ENCODE measurements around the gene GRK5. TPM values are rescaled to one million over a fixed set of nuclear protein-coding genes. Genes with fewer than 3 reads are reported as not detected.

GRK5 gene
- total and polyA plus RNA-seq, 2 donors, result 23.8 to 27.0 TPM

DNA sequence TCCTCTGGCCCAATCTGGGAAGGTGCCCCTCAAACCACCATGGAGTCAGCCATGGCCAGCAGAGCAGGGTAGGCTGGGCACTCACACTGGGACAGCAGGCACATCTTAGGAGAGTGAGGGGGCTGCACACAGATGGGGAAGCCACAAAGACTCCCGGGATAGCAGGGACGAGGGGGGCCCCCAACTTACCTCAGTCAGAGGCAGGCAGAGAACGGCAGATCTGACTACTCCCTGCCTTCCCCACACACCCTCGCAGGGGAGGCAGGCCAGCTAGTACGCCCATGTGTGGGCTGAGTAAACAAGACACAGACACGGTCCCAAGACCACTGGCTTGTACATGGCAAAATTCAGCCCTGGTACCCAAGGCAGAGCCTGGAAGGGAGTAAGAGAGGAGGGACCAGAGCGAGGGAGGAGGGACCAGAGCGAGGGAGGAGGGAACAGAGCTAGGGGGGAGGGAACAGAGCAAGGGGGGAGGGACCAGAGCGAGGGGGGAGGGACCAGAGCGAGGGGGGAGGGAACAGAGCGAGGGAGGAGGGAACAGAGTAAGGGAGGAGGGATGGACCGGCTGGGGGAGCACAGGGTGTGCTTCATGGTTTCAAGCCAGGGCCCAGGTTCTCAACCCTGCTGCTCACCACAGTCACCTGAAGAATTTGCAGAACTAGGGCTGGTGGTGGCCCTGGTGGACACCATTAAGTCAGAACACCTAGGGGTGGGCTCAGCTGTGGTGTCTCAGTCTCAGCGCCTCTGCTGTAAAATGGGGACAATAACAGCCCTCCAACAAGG lies 261.4 kb downstream of the GRK5 start:
- Histone ChIP-seq H3K36me3 (ENCODE audit: insufficient read depth) (no peaks in the 10 kb centered on the region), H3K4me3 (ENCODE audit: low read depth, low read length) (no peak overlapping the region), H3K4me1 (ENCODE audit: insufficient read depth) (no peaks in the 10 kb centered on the region), H3K27ac (ENCODE audit: low read depth) (no peak overlapping the region)
- DNase-seq (ENCODE audit: extremely low spot score), result no peak
- 77% methylated on average over 13 of the region's 13 CpGs for WGBS

- no peaks in the 10 kb centered on the region for H3K36me3 ChIP-seq (ENCODE audit: insufficient read depth)
- no peaks in the 10 kb centered on the region for H3K4me1 ChIP-seq (ENCODE audit: insufficient read depth)
- no peak overlapping the region for H3K27ac ChIP-seq (ENCODE audit: low read depth)
- WGBS, result 96% methylated on average over 8 of the region's 8 CpGs
- DNase-seq (ENCODE audit: extremely low spot score), result no peak
- no peak overlapping the region for H3K4me3 ChIP-seq (ENCODE audit: low read depth, low read length)
Measured at GRCh38 chr10:119469325-119469707, 261.9 kb downstream of the GRK5 start.

DNA sequence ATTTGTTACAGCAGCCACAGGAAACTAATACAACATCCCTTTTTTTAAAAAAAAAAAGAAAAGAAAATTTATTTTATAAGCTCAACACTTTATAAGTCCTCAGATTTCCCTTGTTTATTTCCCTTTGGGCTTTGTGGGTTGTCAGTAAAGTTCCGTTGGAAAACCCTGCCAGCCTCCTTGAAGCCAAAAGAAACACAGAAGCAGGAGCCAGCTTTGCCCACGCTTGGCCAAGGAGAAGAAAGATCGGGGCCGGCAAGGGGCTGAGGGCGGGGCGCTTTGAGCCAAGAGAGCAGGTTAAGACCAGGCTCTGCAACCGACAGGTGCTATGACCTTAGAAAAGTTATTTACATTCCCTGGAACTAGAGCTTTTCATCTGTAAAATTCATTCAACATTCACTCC lies 262.5 kb downstream of the GRK5 start:
- Histone ChIP-seq H3K4me3 (ENCODE audit: low read depth, low read length) (no peak overlapping the region), H3K36me3 (ENCODE audit: insufficient read depth) (no peaks in the 10 kb centered on the region), H3K4me1 (ENCODE audit: insufficient read depth) (no peaks in the 10 kb centered on the region), H3K27ac (ENCODE audit: low read depth) (no peak overlapping the region)
- WGBS, result 65% methylated on average over 7 of the region's 7 CpGs
- DNase-seq (ENCODE audit: extremely low spot score), result no peak

DNA sequence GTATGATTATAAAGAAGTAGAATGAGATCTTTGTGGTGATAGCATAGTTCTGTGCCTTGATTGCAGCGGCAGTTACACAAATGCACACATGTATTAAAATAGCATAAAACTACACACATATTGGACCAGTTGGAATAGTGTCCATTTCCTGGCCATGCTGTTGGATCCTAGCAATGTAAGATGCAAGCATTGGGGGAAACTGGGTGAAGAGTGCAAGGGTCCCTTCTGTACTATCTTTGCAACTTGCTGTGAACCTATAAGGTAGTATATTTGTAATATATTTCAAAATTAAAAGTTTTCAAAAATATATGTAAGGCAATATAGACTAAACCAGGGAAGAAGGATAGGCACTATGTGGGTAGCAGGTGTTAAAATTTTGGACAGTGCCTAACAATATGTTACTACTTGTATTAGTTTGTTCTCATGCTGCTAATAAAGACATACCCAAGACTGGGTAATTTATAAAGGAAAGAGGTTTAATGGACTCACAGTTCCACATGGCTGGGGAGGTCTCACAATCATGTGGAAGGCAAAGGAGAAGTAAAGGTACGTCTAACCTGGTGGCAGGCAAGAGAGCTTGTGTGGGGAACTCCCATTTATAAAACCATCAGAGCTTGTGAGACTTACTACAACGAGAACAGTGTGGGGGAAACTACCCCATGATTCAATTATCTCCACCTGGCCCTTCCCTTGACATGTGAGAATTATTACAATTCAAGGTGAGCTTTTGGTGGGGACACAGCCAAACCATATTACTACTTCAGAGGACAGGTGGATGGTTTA lies 263.7 kb downstream of the GRK5 start:
- H3K36me3 ChIP-seq (ENCODE audit: insufficient read depth), result no peaks in the 10 kb centered on the region
- H3K4me1 ChIP-seq (ENCODE audit: insufficient read depth), result no peaks in the 10 kb centered on the region
- H3K4me3 ChIP-seq (ENCODE audit: low read depth, low read length), result no peak overlapping the region
- WGBS, result 77% methylated on average over 3 of the region's 3 CpGs
- H3K27ac ChIP-seq (ENCODE audit: low read depth), result no peak overlapping the region
- no peak for DNase-seq (ENCODE audit: extremely low spot score)

- 89% methylated on average over 4 of the region's 4 CpGs for WGBS
Measured at GRCh38 chr10:119473771-119474170, 266.4 kb downstream of the GRK5 start.

GRCh38 chr10:119474606-119475005 lies 267.2 kb downstream of the GRK5 start:
- no peak overlapping the region for H3K4me3 ChIP-seq (ENCODE audit: low read depth, low read length)
- H3K27ac ChIP-seq (ENCODE audit: low read depth), result no peak overlapping the region
- WGBS, result 94% methylated on average over 10 of the region's 10 CpGs
- DNase-seq (ENCODE audit: extremely low spot score), result no peak
- H3K36me3 ChIP-seq (ENCODE audit: insufficient read depth), result no peaks in the 10 kb centered on the region
- H3K4me1 ChIP-seq (ENCODE audit: insufficient read depth), result no peaks in the 10 kb centered on the region

More at GRCh38 chr10:119473771-119474170, 266.4 kb downstream of the GRK5 start:
- Histone ChIP-seq H3K4me1 (ENCODE audit: insufficient read depth) (no peaks in the 10 kb centered on the region), H3K4me3 (ENCODE audit: low read depth, low read length) (no peak overlapping the region), H3K36me3 (ENCODE audit: insufficient read depth) (no peaks in the 10 kb centered on the region), H3K27ac (ENCODE audit: low read depth) (no peak overlapping the region)
- no peak for DNase-seq (ENCODE audit: extremely low spot score)

- Histone ChIP-seq H3K4me1 (ENCODE audit: insufficient read depth) (no peaks in the 10 kb centered on the region), H3K36me3 (ENCODE audit: insufficient read depth) (no peaks in the 10 kb centered on the region), H3K4me3 (ENCODE audit: low read depth, low read length) (no peak overlapping the region), H3K27ac (ENCODE audit: low read depth) (no peak overlapping the region)
- 90% methylated on average over 3 of the region's 3 CpGs for WGBS
- no peak for DNase-seq (ENCODE audit: extremely low spot score)
Measured at GRCh38 chr10:119477444-119477843, 270.1 kb downstream of the GRK5 start.

DNA sequence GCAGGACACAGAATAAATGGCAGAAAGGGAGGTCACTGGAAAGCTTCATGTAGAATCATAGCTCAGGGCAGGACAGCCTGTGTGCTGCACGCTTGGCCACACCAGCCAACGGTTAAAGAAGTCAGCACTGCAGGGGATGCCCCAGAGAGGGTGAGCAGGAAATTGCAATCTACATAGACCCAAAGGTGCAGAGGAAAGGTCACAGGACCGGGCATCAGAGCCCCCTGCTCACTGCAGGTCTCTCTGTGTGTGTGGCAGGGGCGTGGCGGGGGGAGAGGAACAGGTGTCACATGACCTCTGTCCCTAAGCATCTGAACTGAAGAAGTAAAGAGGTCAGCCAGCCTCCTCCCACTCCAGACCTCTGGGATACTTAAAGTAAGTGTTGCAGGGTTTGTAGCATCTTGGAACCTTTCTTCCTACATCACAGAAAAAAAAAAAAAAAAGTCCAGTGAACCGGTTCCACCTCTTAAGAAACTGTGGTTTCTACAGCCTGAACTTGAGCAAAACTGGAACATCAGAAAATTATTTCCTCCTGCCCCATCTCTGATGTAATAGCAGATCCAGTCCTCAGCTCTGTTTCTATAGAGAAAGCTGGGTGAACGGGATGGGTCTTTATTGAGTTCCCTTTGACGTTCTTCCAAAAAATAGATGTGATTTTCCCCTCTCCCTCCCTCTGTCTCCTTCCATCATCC lies 270.9 kb downstream of the GRK5 start:
- H3K4me3 ChIP-seq (ENCODE audit: low read depth, low read length), result no peak overlapping the region
- WGBS, result 66% methylated on average over 8 of the region's 8 CpGs
- no peak overlapping the region for H3K27ac ChIP-seq (ENCODE audit: low read depth)
- DNase-seq (ENCODE audit: extremely low spot score), result no peak
- no peaks in the 10 kb centered on the region for H3K36me3 ChIP-seq (ENCODE audit: insufficient read depth)
- no peaks in the 10 kb centered on the region for H3K4me1 ChIP-seq (ENCODE audit: insufficient read depth)

GRCh38 chr10:119478811-119479341 lies 271.5 kb downstream of the GRK5 start:
- Histone ChIP-seq H3K36me3 (ENCODE audit: insufficient read depth) (no peaks in the 10 kb centered on the region), H3K4me1 (ENCODE audit: insufficient read depth) (no peaks in the 10 kb centered on the region), H3K27ac (ENCODE audit: low read depth) (no peak overlapping the region), H3K4me3 (ENCODE audit: low read depth, low read length) (no peak overlapping the region)
- 23% methylated on average over 6 of the region's 6 CpGs for WGBS
- DNase-seq (ENCODE audit: extremely low spot score), result no peak

DNA sequence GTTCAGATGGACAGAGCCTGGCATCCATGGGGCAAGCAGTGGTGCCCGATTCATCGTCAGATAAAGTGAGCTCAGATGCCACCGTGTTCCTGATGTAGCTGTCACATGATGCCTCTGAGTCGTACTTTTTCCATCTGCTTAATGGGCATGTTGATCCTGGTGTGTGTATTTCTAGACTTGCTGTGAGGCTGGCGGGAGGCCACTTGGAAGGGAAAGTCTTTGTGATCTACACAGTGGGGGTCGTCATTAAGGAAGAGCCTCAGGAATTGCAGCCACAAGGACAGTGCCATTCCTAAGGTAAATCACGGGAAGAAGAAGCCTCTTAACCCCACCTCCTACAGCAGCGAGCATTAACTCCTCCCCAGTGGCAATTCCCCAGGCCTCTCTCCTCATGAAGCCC lies 272.2 kb downstream of the GRK5 start:
- no peak overlapping the region for H3K4me3 ChIP-seq (ENCODE audit: low read depth, low read length)

DNA sequence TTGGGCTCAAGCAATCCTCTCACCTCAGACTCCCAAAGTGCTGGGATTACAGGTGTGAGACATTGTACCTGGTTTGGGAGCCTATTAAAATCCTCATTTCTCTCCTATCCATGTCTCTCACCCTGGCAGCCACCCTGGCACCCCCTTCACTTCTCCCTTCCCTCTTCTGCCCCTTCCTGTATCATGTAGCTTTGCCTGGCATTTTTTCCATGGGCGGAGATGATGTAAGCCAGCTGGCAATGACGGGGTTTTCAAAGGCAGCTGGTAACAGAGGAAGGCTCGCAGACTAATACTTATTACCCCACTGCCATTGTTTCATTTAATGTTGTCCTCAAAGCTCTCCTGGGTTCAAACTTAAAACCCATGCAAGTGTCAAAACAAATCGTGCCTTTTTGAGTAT lies 273.3 kb downstream of the GRK5 start:
- 68% methylated on average over 4 of the region's 4 CpGs for WGBS
- no peak for DNase-seq (ENCODE audit: extremely low spot score)
- no peak overlapping the region for H3K27ac ChIP-seq (ENCODE audit: low read depth)

More for the DNA sequence above, 272.2 kb downstream of the GRK5 start:
- no peaks in the 10 kb centered on the region for H3K36me3 ChIP-seq (ENCODE audit: insufficient read depth)
- WGBS, result 42% methylated on average over 8 of the region's 8 CpGs
- DNase-seq (ENCODE audit: extremely low spot score), result no peak
- no peak overlapping the region for H3K27ac ChIP-seq (ENCODE audit: low read depth)
- H3K4me1 ChIP-seq (ENCODE audit: insufficient read depth), result no peaks in the 10 kb centered on the region

GRCh38 chr10:119481781-119482426 lies 274.5 kb downstream of the GRK5 start:
- DNase-seq (ENCODE audit: extremely low spot score), result no peak
- 95% methylated on average over 12 of the region's 12 CpGs for WGBS

More for the DNA sequence above, 273.3 kb downstream of the GRK5 start:
- Histone ChIP-seq H3K4me3 (ENCODE audit: low read depth, low read length) (no peak overlapping the region), H3K4me1 (ENCODE audit: insufficient read depth) (no peaks in the 10 kb centered on the region), H3K36me3 (ENCODE audit: insufficient read depth) (no peaks in the 10 kb centered on the region)

GRCh38 chr10:119483001-119483400 lies 275.6 kb downstream of the GRK5 start:
- Histone ChIP-seq H3K27ac (ENCODE audit: low read depth) (no peak overlapping the region), H3K4me1 (ENCODE audit: insufficient read depth) (no peaks in the 10 kb centered on the region), H3K4me3 (ENCODE audit: low read depth, low read length) (no peak overlapping the region), H3K36me3 (ENCODE audit: insufficient read depth) (no peaks in the 10 kb centered on the region)
- 94% methylated on average over 6 of the region's 6 CpGs for WGBS
- DNase-seq (ENCODE audit: extremely low spot score), result no peak

More at GRCh38 chr10:119481781-119482426, 274.5 kb downstream of the GRK5 start:
- H3K36me3 ChIP-seq (ENCODE audit: insufficient read depth), result no peaks in the 10 kb centered on the region
- no peak overlapping the region for H3K27ac ChIP-seq (ENCODE audit: low read depth)
- no peaks in the 10 kb centered on the region for H3K4me1 ChIP-seq (ENCODE audit: insufficient read depth)
- H3K4me3 ChIP-seq (ENCODE audit: low read depth, low read length), result no peak overlapping the region
